ES-I3 (cell line): ENCODE measurements around the gene ZNF606.

Source experiments
- H3K36me3 ChIP-seq: 2 replicates; pipeline ENCODE4 v1.6.1; 2013; ENCODE audit warnings: mild to moderate bottlenecking, low read length, control low read depth, moderate library complexity; ENCODE audit not compliant: insufficient read depth
- H3K4me1 ChIP-seq: 2 replicates; pipeline ENCODE4 v1.6.1; 2013; ENCODE audit warnings: mild to moderate bottlenecking, control low read depth, low read length; ENCODE audit not compliant: insufficient read depth
- H3K9ac ChIP-seq: 2 replicates; pipeline ENCODE4 v1.6.1; 2013; ENCODE audit warnings: low read depth, mild to moderate bottlenecking, low read length, moderate library complexity
- H3K9me3 ChIP-seq: 2 replicates; pipeline ENCODE4 v1.6.1; 2013; ENCODE audit warnings: mild to moderate bottlenecking, low read length, moderate library complexity; ENCODE audit not compliant: control insufficient read depth, insufficient read depth

ZNF606 gene

GRCh38 chr19:57992841-57993240 lies 9.8 kb downstream of the ZNF606 start:
- peaks cover 14% of the 10 kb centered on the region for H3K9me3 ChIP-seq
- peaks cover 16% of the 10 kb centered on the region for H3K36me3 ChIP-seq
- no peaks in the 10 kb centered on the region for H3K4me1 ChIP-seq
- H3K9ac ChIP-seq: no peak overlapping the region

GRCh38 chr19:57978586-57979289 lies 23.9 kb downstream of the ZNF606 start:
- H3K9me3 ChIP-seq: peaks cover 63% of the 10 kb centered on the region
- H3K4me1 ChIP-seq: no peaks in the 10 kb centered on the region
- no peak overlapping the region for H3K9ac ChIP-seq
- H3K36me3 ChIP-seq: peaks cover 35% of the 10 kb centered on the region

- peaks cover 7% of the 10 kb centered on the region; the same call in 1 of the 2 replicates for H3K36me3 ChIP-seq
- no peak within 1 kb of the TSS for H3K9ac ChIP-seq
- no peaks in the 10 kb centered on the region for H3K4me1 ChIP-seq
- H3K9me3 ChIP-seq: peaks cover 41% of the 10 kb centered on the region
Observed at GRCh38 chr19:57974434-57974833, 28.2 kb downstream of the ZNF606 start, which contains the start of gene C19orf18. TSS of gene C19orf18 (minus strand) at chr19:57974534. CDS start at chr19:57974432, 102 bp downstream.

GRCh38 chr19:57964761-57965160 lies 37.9 kb downstream of the ZNF606 start:
- H3K9me3 ChIP-seq: peaks cover 15% of the 10 kb centered on the region
- no peak overlapping the region for H3K9ac ChIP-seq
- no peaks in the 10 kb centered on the region; the same call in 1 of the 2 replicates for H3K36me3 ChIP-seq
- H3K4me1 ChIP-seq: no peaks in the 10 kb centered on the region

DNA sequence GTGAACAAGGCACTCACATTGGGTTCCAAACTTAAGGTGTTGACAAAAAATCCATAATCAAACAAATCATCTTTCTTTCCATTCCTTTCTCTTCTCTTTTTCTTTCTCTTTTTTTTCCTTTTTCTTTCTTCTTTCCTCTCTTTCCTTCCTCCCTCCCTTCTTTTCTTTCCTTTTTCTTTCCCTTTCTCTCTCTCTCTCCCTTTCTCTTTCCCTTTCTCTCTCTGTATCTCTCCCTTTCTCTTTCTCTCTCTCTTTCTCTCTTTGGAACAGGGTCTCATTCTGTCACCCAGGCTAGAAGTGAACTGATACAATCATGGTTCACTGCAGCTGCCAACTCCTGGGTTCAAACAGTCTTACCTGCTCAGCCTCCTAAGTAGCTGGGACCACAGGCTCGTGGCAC lies 40.8 kb downstream of the ZNF606 start:
- Histone ChIP-seq H3K36me3 (no peaks in the 10 kb centered on the region; the same call in 1 of the 2 replicates), H3K4me1 (no peaks in the 10 kb centered on the region), H3K9me3 (peaks cover 7% of the 10 kb centered on the region), H3K9ac (no peak overlapping the region)

- H3K36me3 ChIP-seq: no peaks in the 10 kb centered on the region
- H3K4me1 ChIP-seq: no peaks in the 10 kb centered on the region
- H3K9me3 ChIP-seq: 0 out of 2 replicates have a peak, but pooled peaks cover 3% of the 10 kb centered on the region
- no peak overlapping the region for H3K9ac ChIP-seq
Observed at GRCh38 chr19:57954996-57955395, 47.6 kb downstream of the ZNF606 start.

- Histone ChIP-seq H3K36me3 (no peaks in the 10 kb centered on the region), H3K9me3 (no peaks in the 10 kb centered on the region; the same call in 1 of the 2 replicates), H3K9ac (no peak overlapping the region), H3K4me1 (no peaks in the 10 kb centered on the region)
Observed at GRCh38 chr19:57949702-57950101, 52.9 kb downstream of the ZNF606 start.

- no peaks in the 10 kb centered on the region for H3K4me1 ChIP-seq
- no peak overlapping the region for H3K9ac ChIP-seq
- H3K9me3 ChIP-seq: peaks cover under 1% of the 10 kb centered on the region
- H3K36me3 ChIP-seq: no peaks in the 10 kb centered on the region; the same call in 1 of the 2 replicates
Observed at GRCh38 chr19:57949296-57949695, 53.3 kb downstream of the ZNF606 start.

GRCh38 chr19:57947419-57948134 lies 55.0 kb downstream of the ZNF606 start, which contains the start of gene ZNF256:
TSS of gene ZNF256 (minus strand) at chr19:57947706. CDS start at chr19:57947474, 232 bp downstream.
- Histone ChIP-seq H3K36me3 (peaks cover 11% of the 10 kb centered on the region; the same call in 1 of the 2 replicates), H3K9me3 (peaks cover 10% of the 10 kb centered on the region), H3K9ac (peak within 1 kb of the TSS; percentile 92), H3K4me1 (no peaks in the 10 kb centered on the region)

DNA sequence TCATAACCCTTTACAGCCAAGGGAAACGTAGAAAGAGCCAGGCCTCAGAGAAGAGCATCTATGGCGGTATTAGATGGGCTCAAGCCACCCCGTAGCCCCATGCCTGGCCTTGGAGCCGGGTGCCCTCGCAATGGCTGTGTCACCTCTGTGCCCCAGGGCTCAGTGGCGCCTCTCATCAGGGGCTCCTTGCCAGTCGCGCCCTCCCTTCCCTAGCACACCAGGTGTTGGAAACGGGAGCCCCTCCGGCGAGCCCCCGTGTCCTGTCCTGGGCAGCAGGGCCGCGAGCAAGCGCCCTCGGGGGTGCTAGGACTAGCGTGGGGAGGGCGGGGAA lies 55.6 kb downstream of the ZNF606 start:
- H3K9ac ChIP-seq: peak overlapping the region; percentile 92
- peaks cover 12% of the 10 kb centered on the region for H3K9me3 ChIP-seq
- peaks cover 16% of the 10 kb centered on the region; the same call in 1 of the 2 replicates for H3K36me3 ChIP-seq
- no peaks in the 10 kb centered on the region for H3K4me1 ChIP-seq

DNA sequence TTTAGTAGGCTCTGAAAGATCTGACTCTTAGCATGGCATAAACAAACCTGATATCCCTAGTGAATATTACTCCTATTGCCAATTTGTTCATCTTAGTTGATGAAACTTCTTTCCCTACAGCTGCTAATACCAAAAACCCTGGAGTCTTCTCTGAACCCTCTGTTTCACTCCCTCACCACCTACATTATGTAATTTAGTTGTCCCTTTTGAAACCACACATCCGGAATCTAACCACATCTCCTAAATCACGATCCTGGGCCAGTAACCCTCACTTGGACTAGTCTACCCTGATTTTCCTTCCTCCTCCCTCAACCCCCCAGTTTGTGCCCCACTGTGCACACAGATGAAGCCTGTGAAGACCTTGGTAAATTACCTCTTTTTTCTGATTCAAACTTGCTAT lies 56.3 kb downstream of the ZNF606 start:
- H3K9me3 ChIP-seq: peaks cover 14% of the 10 kb centered on the region
- peaks cover 24% of the 10 kb centered on the region; the same call in 1 of the 2 replicates for H3K36me3 ChIP-seq
- H3K9ac ChIP-seq: peak overlapping the region; percentile 92
- no peaks in the 10 kb centered on the region for H3K4me1 ChIP-seq

DNA sequence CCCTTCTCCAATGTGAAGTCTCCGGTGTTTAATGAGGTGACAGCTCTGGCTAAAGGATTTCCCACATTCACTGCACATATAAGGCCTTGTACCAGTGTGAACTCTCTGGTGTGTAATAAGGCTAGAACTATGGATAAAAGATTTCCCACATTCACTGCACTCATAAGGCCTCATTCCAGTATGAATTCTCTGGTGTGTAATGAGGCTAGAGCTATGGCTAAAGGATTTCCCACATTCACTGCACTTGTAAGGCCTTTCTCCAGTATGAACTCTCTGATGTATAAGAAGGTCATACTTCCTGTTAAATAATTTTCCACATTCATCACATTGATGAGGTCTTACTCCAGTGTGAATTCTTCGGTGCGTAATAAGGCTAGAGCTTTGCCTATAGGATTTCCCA lies 61.0 kb downstream of the ZNF606 start:
- no peak overlapping the region for H3K9ac ChIP-seq
- H3K36me3 ChIP-seq: peaks cover 28% of the 10 kb centered on the region
- H3K4me1 ChIP-seq: no peaks in the 10 kb centered on the region
- H3K9me3 ChIP-seq: peaks cover 17% of the 10 kb centered on the region

GRCh38 chr19:57935731-57936130 lies 66.9 kb downstream of the ZNF606 start:
- H3K9ac ChIP-seq: no peak overlapping the region
- peaks cover 9% of the 10 kb centered on the region for H3K36me3 ChIP-seq
- H3K9me3 ChIP-seq: peaks cover 2% of the 10 kb centered on the region; the same call in 1 of the 2 replicates
- H3K4me1 ChIP-seq: no peaks in the 10 kb centered on the region

DNA sequence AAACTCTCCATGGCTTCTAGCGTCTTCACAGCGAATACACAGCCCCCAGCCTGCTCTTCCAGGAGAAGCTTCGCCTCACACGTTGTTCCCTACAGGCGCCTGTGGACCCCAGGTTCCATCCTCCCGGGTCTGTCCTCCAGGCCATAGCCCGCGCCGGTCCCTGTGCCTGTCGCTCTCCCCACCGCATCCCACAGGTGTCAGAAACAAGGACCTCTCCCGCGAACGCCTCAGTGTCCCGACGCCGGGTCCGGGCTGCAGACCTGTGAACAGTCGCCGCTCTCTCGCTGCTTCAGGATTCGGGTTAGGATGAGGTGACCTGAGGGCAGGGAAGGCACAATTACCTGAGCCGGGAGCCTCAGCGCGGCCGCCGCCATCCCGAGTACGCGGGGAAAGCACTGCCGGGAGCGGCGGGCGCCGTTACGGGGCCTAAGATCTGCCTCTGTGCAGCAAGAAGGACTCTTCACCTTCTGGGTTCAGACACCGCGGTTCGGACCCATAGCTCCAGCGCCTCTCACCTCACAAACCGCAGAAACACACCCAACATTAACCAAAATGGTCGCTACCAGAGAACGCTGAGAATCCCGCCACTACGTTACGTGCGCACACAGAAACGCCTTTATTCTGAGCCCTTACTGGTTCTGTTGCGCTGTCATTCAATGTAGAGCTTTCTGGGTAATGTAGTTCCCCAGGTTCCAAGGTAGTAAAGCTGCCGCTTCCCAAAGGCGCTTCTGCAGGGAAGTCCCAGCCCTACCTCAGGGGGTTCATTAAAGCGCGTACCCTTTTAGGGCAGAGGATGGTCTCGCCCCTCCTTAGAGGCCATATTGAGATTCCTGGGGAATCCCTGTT lies 67.6 kb downstream of the ZNF606 start, which contains the start of gene ZNF418:
Gene ZNF418, minus strand, starts transcription at position 583 of the 846 bp plus-strand sequence. CDS start 1,580 bp downstream, outside the sequence.
- no peaks in the 10 kb centered on the region for H3K4me1 ChIP-seq
- peaks cover 14% of the 10 kb centered on the region for H3K36me3 ChIP-seq
- H3K9ac ChIP-seq: peak within 1 kb of the TSS; percentile 83
- peaks cover 2% of the 10 kb centered on the region; the same call in 1 of the 2 replicates for H3K9me3 ChIP-seq
